22Rv1 (cell line): ENCODE measurements around the gene GUCA2B.

Experiments
- ZFX ChIP-seq: fragments of 450-650 bp; IDR thresholded peaks from 2 replicates; pipeline ENCODE4 v1.6.1; 2017; ENCODE audit warnings: antibody characterized with exemption, borderline replicate concordance
- TF ChIP-seq, protein P1 (sequence below): fragments of 450-650 bp; IDR thresholded peaks from 2 replicates; pipeline ENCODE4 v1.5.1; 2017; ENCODE audit warnings: mild to moderate bottlenecking

GRCh38 chr1:42164551-42165420 lies 11.6 kb downstream of the GUCA2B start, which contains the start of gene GUCA2A:
- TF ChIP-seq, protein P1, sequence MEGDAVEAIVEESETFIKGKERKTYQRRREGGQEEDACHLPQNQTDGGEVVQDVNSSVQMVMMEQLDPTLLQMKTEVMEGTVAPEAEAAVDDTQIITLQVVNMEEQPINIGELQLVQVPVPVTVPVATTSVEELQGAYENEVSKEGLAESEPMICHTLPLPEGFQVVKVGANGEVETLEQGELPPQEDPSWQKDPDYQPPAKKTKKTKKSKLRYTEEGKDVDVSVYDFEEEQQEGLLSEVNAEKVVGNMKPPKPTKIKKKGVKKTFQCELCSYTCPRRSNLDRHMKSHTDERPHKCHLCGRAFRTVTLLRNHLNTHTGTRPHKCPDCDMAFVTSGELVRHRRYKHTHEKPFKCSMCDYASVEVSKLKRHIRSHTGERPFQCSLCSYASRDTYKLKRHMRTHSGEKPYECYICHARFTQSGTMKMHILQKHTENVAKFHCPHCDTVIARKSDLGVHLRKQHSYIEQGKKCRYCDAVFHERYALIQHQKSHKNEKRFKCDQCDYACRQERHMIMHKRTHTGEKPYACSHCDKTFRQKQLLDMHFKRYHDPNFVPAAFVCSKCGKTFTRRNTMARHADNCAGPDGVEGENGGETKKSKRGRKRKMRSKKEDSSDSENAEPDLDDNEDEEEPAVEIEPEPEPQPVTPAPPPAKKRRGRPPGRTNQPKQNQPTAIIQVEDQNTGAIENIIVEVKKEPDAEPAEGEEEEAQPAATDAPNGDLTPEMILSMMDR = no peak
- TF ChIP-seq ZFX = no peak
